Glutamatergic neuron (in vitro differentiated cells): ENCODE measurements around the gene PLPP3. TPM values are rescaled to one million over a fixed set of nuclear protein-coding genes. Genes with fewer than 3 reads are reported as not detected.
"Not testable (repeated sequence)": the region's sequence is repeated elsewhere in the genome, so short reads cannot be mapped to it uniquely, and the experiment has no call there.

Experiments used
- DNase-seq: peaks from one replicate; pipeline ENCODE4 v3.0.0; 2022
- H3K27ac Mint-ChIP-seq: one replicate; pipeline ENCODE4 v1.8.0; 2020; ENCODE audit warnings: mild to moderate bottlenecking, mixed read lengths, inconsistent platforms; ENCODE audit not compliant: unreplicated experiment
- H3K27me3 Mint-ChIP-seq: one replicate; pipeline ENCODE4 v1.8.0; 2020; ENCODE audit warnings: mild to moderate bottlenecking, moderate library complexity, mixed read lengths, inconsistent platforms; ENCODE audit not compliant: unreplicated experiment
- H3K36me3 Mint-ChIP-seq: one replicate; pipeline ENCODE4 v1.8.0; 2020; ENCODE audit warnings: mild to moderate bottlenecking, mixed read lengths, inconsistent platforms; ENCODE audit not compliant: unreplicated experiment
- H3K4me1 Mint-ChIP-seq: one replicate; pipeline ENCODE4 v1.8.0; 2020; ENCODE audit warnings: mild to moderate bottlenecking, low read depth, mixed read lengths, inconsistent platforms; ENCODE audit not compliant: unreplicated experiment
- H3K4me3 Mint-ChIP-seq: one replicate; pipeline ENCODE4 v1.8.0; 2020; ENCODE audit warnings: mild to moderate bottlenecking, mixed read lengths, inconsistent platforms; ENCODE audit not compliant: unreplicated experiment
- H3K9me3 Mint-ChIP-seq: one replicate; pipeline ENCODE4 v1.8.0; 2020; ENCODE audit warnings: mild to moderate bottlenecking, moderate library complexity, mixed read lengths, inconsistent platforms; ENCODE audit not compliant: unreplicated experiment
- CTCF ChIP-seq: fragments of 200-600 bp; sonication (generic); IDR thresholded peaks from one replicate; pipeline ENCODE4 v1.5.0; 2021; ENCODE audit not compliant: partially characterized antibody, unreplicated experiment
- total RNA-seq: library from RNA; stranded (reverse); fragmentation: NEBNext Ultra II Directional; extraction: Animal tissue kit (Norgen Biotek cat#: 25700); gene quantifications from one replicate; pipeline ENCODE4 v1.2.1, GENCODE V29; 2021; ENCODE audit not compliant: unreplicated experiment

The PLPP3 gene
- total RNA-seq, 1 donor from 2014 or later = 11.7 TPM

- Mint-ChIP-seq H3K36me3 (no peaks in the 10 kb centered on the region), H3K4me3 (no peak overlapping the region), H3K27ac (no peak overlapping the region), H3K27me3 (no peaks in the 10 kb centered on the region), H3K9me3 (peaks cover 2% of the 10 kb centered on the region), H3K4me1 (no peaks in the 10 kb centered on the region)
- no peak for DNase-seq
- TF ChIP-seq CTCF = no peak
Observed at GRCh38 chr1:56625819-56626440, 46.6 kb upstream of the PLPP3 start.

- Mint-ChIP-seq H3K27ac (no peak overlapping the region), H3K9me3 (no peaks in the 10 kb centered on the region), H3K36me3 (peaks cover 5% of the 10 kb centered on the region), H3K4me1 (no peaks in the 10 kb centered on the region), H3K4me3 (no peak overlapping the region), H3K27me3 (no peaks in the 10 kb centered on the region)
- TF ChIP-seq CTCF = no peak
- no peak for DNase-seq
Observed at GRCh38 chr1:56617141-56617540, 37.8 kb upstream of the PLPP3 start.

- not testable (repeated sequence) for H3K4me1 Mint-ChIP-seq
Observed at GRCh38 chr1:56610770-56611169, 31.4 kb upstream of the PLPP3 start.

GRCh38 chr1:56610097-56610496 lies 30.7 kb upstream of the PLPP3 start:
- H3K27me3 Mint-ChIP-seq, H3K9me3 Mint-ChIP-seq, H3K27ac Mint-ChIP-seq, H3K4me3 Mint-ChIP-seq, H3K4me1 Mint-ChIP-seq, H3K36me3 Mint-ChIP-seq, DNase-seq: not testable (repeated sequence)

More at GRCh38 chr1:56610770-56611169, 31.4 kb upstream of the PLPP3 start:
- H3K4me3 Mint-ChIP-seq, H3K36me3 Mint-ChIP-seq, H3K27me3 Mint-ChIP-seq, DNase-seq, H3K27ac Mint-ChIP-seq, H3K9me3 Mint-ChIP-seq: not testable (repeated sequence)

- not testable (repeated sequence) for H3K27ac Mint-ChIP-seq, H3K4me1 Mint-ChIP-seq, H3K4me3 Mint-ChIP-seq, H3K9me3 Mint-ChIP-seq, H3K27me3 Mint-ChIP-seq, DNase-seq, H3K36me3 Mint-ChIP-seq
Observed at GRCh38 chr1:56595397-56596191, 16.2 kb upstream of the PLPP3 start.

GRCh38 chr1:56591909-56592308 lies 12.5 kb upstream of the PLPP3 start:
- H3K27me3 Mint-ChIP-seq = no peaks in the 10 kb centered on the region
- no peak for TF ChIP-seq CTCF
- H3K4me1 Mint-ChIP-seq = no peaks in the 10 kb centered on the region
- H3K4me3 Mint-ChIP-seq = no peak overlapping the region
- no peak for DNase-seq
- H3K27ac Mint-ChIP-seq = no peak overlapping the region
- H3K9me3 Mint-ChIP-seq = no peaks in the 10 kb centered on the region
- H3K36me3 Mint-ChIP-seq = no peaks in the 10 kb centered on the region
